GM13976 (cell line): Measurements from ENCODE around the gene ZBTB9.

ENCODE experiments used
- DNase-seq: peaks from one replicate; pipeline ENCODE4 v3.0.0; 2012; ENCODE audit warnings: low spot score
- in situ Hi-C: fragments of 300-500 bp; cut with MboI; formaldehyde crosslinking; loops from one replicate; pipeline ENCODE4 v1.12.0; 2022; ENCODE audit warnings: low sequenced_read_pairs, mixed read lengths, inconsistent platforms; ENCODE audit not compliant: unreplicated experiment
- TF ChIP-seq, protein P1 (sequence below): IDR thresholded peaks from 2 replicates; pipeline ENCODE4 v1.5.1; 2012; ENCODE audit warnings: borderline replicate concordance, mild to moderate bottlenecking; ENCODE audit not compliant: insufficient read depth; ENCODE audit errors: extremely low read depth, missing control alignments, control extremely low read depth

ZBTB9 gene

DNA sequence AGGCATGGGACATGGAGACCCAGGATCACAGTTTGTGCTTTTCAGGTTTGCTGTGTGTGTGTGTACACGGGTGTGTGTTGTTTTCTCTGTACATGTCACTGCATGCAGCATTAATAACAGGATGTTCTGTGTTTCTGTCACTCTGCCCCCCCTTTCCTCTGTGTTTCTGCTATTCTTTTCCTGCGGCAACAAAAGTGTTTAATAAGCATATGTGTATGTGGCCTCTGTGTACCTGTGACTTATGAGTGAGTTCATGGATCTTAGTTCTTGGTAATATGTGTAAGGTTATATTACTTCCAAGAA lies 24.7 kb upstream of the ZBTB9 start:
- in situ Hi-C loops, result no loop called here
- TF ChIP-seq, protein P1, sequence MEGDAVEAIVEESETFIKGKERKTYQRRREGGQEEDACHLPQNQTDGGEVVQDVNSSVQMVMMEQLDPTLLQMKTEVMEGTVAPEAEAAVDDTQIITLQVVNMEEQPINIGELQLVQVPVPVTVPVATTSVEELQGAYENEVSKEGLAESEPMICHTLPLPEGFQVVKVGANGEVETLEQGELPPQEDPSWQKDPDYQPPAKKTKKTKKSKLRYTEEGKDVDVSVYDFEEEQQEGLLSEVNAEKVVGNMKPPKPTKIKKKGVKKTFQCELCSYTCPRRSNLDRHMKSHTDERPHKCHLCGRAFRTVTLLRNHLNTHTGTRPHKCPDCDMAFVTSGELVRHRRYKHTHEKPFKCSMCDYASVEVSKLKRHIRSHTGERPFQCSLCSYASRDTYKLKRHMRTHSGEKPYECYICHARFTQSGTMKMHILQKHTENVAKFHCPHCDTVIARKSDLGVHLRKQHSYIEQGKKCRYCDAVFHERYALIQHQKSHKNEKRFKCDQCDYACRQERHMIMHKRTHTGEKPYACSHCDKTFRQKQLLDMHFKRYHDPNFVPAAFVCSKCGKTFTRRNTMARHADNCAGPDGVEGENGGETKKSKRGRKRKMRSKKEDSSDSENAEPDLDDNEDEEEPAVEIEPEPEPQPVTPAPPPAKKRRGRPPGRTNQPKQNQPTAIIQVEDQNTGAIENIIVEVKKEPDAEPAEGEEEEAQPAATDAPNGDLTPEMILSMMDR, result no peak
- DNase-seq, result no peak

DNA sequence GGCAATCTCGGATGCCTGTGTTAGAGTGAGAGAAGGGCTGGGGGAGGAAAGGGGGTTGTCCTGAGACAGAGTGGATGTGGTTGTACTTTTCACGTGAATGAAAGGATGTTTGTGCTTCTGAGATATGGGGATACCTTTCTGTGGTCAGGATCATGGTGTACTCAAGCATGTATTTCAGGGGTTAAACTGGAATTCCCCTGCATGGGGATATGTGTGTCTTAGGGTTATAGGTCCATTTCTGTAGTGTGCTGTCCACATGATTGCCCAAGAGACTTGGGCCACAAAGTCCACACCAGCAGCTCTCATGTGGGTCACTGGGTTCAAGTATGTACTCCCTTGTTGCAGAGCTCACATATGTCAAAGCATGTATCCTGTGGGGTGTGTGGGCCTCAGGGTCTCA lies 24.0 kb upstream of the ZBTB9 start:
- DNase-seq, result no peak
- TF ChIP-seq, protein P1, result no peak
- in situ Hi-C loops, result no loop called here

DNA sequence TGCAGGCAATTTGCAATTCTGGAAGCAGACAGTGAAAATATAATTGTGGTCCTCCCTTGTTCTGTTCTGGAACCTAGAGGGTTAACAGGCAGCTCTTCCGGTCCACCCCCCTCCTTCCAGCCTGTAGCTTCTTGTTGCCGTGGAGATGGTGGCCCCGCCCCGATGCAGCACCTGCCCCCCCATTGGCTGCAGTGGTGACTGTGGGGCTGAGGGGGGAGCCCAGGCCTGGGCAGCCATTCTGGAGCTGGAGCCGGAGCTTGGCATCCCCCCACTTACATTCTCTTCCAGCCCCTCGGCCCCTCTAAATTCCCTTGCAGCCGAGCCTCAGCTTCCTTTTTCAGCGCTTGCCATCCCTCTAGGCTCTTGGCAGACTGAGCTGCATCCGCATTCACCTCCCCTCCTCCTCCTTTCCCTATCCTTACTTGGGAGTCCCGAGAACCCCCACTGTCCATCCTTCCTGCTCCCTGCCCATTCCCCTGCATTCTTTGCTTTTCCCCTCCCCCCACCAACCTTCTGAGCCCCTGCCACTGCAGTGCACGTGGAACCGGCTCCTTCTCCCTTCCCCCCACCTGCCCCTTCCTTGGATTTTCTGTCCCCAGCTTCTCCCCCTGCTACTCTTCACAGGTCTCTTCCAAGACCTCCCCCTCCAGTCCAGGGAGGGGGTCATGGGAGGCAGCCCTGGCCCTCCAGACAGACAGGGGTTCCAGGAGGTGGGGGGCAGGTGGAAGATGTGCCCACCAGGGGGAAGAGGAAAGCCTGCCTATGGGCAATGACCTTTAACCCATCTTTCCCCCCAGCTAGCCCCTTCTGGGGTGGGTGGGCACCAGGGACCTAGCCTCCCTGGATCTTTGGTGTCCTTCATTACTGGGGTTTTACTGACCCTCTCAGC lies 23.1 kb upstream of the ZBTB9 start:
- in situ Hi-C loops, result no loop called here
- DNase-seq, result peak; percentile 92
- TF ChIP-seq, protein P1, result no peak

DNA sequence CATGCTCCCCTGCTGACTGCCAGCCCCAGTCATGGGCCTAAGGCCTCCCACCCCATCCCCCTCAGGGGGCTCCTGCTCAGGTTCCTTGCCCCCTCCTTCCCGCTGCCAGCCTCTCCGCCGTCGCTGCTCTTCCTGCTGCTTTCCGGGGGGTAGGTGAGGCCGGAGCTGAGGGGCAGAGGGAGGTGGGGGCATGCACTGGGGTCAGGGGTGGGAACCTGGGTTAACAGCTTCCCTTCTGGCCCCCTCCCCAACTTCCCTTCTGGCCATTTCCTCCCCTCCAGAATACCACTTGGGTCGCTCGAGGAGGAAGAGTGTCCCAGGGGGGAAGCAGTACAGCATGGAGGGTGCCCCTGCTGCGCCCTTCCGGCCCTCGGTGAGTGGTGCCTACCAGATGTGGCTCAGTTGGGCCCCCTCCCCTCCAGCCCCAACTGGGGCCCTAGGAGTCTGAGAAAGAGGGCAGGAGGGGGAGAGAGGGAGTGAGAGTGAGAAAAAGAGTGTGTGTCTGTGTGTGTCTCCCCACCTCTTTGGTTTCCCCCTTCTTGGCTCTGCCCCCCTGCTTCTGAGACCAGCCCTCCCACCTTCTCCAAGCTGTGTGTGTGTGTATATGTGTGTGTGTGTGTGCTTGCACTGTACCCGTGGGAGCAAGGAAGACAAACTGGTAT lies 22.4 kb upstream of the ZBTB9 start:
- TF ChIP-seq, protein P1, result no peak
- in situ Hi-C loops, result no loop called here
- no peak for DNase-seq

DNA sequence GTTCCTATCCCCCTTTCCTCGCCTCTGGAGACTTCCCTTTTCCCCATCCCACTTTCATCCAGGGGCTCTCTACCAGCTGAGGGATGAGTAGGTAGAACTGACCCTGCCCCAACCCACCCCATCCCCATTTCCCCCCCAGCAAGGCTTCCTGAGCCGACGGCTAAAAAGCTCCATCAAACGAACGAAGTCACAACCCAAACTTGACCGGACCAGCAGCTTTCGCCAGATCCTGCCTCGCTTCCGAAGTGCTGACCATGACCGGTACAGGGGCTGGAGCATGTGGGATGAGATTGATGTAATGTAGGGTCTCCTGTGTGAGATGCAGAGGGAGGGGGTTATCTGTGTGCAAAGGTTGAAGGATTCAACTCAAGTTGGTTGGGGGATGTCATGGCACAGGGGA lies 21.8 kb upstream of the ZBTB9 start:
- TF ChIP-seq, protein P1, result no peak
- DNase-seq, result no peak
- in situ Hi-C loops, result no loop called here

DNA sequence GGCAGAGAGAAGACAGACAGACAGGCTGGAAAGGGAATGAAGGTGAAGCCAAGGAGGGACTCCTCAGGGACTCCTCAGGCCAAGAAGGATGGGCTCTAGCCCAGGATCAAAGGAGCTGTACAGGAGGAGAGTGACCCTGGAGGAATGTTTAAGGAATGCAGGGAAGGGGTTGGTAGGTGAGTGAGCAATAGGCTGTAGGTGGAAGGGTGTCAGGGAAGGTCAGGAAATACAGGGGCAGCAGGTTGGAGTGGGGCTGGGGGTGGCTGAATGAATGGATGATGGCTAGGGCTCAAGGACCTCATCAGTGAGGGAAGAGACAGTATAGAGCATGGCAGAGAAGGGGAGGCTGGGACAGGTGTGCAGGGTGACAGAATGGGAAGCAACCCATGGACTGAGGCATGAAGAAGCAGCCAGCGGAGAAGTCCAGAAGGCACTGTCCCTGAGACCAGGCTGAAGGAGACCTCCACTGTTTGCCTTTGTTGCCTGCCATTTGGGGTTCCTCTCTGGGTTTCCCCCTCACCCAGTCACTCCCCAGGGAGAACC lies 21.3 kb upstream of the ZBTB9 start:
- no peak for DNase-seq
- in situ Hi-C loops, result no loop called here
- TF ChIP-seq, protein P1, result no peak
